K562 (cell line): ENCODE measurements around the gene CYP24A1. TPM values are rescaled to one million over a fixed set of nuclear protein-coding genes. Genes with fewer than 3 reads are reported as not detected.

Experiments
- BRF1 ChIP-seq: IDR thresholded peaks from 3 replicates; pipeline ENCODE4 v1.6.1; 2011; ENCODE audit warnings: borderline replicate concordance, mild to moderate bottlenecking; ENCODE audit not compliant: insufficient read length; ENCODE audit errors: extremely low read depth
- FOXJ2 ChIP-seq: fragments of 200-800 bp; sonication (Bioruptor generic); IDR thresholded peaks from 2 replicates; pipeline ENCODE4 v1.6.1; 2016; ENCODE audit warnings: missing genetic modification characterization, missing compliant biosample characterization
- FOXM1 ChIP-seq, 2 experiments: fragments of 450-650 bp in 1 of 2; sonication (generic) in 1 of 2; formaldehyde crosslinking in 1 of 2; IDR thresholded peaks; 2 replicates each; pipeline versions ENCODE4 v1.6.1 to v1.9.0; 2017 to 2022; ENCODE audit warnings: low read depth in 2 of 2, mild to moderate bottlenecking in 2 of 2, missing genetic modification reagents in 1 of 2, moderate library complexity in 1 of 2
- GABPB1 ChIP-seq: sonication (generic); formaldehyde crosslinking; IDR thresholded peaks from 2 replicates; pipeline ENCODE4 v1.8.0; 2022; ENCODE audit warnings: mild to moderate bottlenecking, missing genetic modification reagents
- HDAC2 ChIP-seq: fragments of 450-650 bp; IDR thresholded peaks from 2 replicates; pipeline ENCODE4 v1.6.1; 2016; ENCODE audit warnings: mild to moderate bottlenecking
- MEIS2 ChIP-seq: fragments of 450-650 bp; IDR thresholded peaks from 2 replicates; pipeline ENCODE4 v1.6.1; 2014; ENCODE audit warnings: mild to moderate bottlenecking; ENCODE audit not compliant: partially characterized antibody
- NR1H2 ChIP-seq: sonication (generic); formaldehyde crosslinking; IDR thresholded peaks from 2 replicates; pipeline ENCODE4 v1.4.0; 2020; ENCODE audit warnings: mild to moderate bottlenecking, missing genetic modification reagents
- PHF8 ChIP-seq: fragments of 200-600 bp; sonication (generic); IDR thresholded peaks from 2 replicates; pipeline ENCODE4 v1.6.1; 2012; ENCODE audit warnings: mixed run types, mild to moderate bottlenecking, inconsistent platforms, low read length, moderate library complexity, borderline replicate concordance
- POLR2B ChIP-seq: fragments of 450-650 bp; IDR thresholded peaks from 2 replicates; pipeline ENCODE4 v1.6.1; 2018; ENCODE audit warnings: low read depth; ENCODE audit not compliant: partially characterized antibody
- RNF2 ChIP-seq: sonication (generic); IDR thresholded peaks from 2 replicates; pipeline ENCODE4 v1.6.1; 2016
- SMARCB1 ChIP-seq: IDR thresholded peaks from 2 replicates; pipeline ENCODE4 v1.6.1; 2011; ENCODE audit warnings: improper control_type of control experiment, low read depth; ENCODE audit not compliant: insufficient read length
- STAG1 ChIP-seq: sonication (generic); formaldehyde crosslinking; IDR thresholded peaks from 2 replicates; pipeline ENCODE4 v1.5.0; 2020; ENCODE audit warnings: missing genetic modification reagents, borderline replicate concordance
- TEAD4 ChIP-seq, 2 experiments: sonication (generic) in 1 of 2; formaldehyde crosslinking in 1 of 2; IDR thresholded peaks; 2 replicates each; pipeline versions ENCODE4 v1.6.1 to v1.8.0; 2012 to 2022; ENCODE audit warnings: borderline replicate concordance in 1 of 2, inconsistent platforms in 1 of 2, low read length in 1 of 2, mild to moderate bottlenecking in 1 of 2, missing genetic modification reagents in 1 of 2
- ZBTB1 ChIP-seq: sonication (generic); formaldehyde crosslinking; IDR thresholded peaks from 2 replicates; pipeline ENCODE4 v1.8.1; 2023; ENCODE audit warnings: missing genetic modification reagents, low read depth, mild to moderate bottlenecking, borderline replicate concordance
- ZKSCAN1 ChIP-seq: fragments of 150-350 bp; IDR thresholded peaks from 2 replicates; pipeline ENCODE4 v1.6.1; 2016; ENCODE audit warnings: low read depth, low read length
- ZNF766 ChIP-seq: fragments of 200-800 bp; sonication (Bioruptor generic); conservative IDR thresholded peaks from 2 replicates; pipeline ENCODE4 v1.6.1; 2016; ENCODE audit warnings: missing genetic modification characterization, missing compliant biosample characterization
- polyA plus RNA-seq, 8 experiments: library from polyadenylated mRNA; depleted of rRNA in 4 of 8; stranded (reverse) in 5 of 8; unstranded in 3 of 8; fragments of >200 nt; fragmentation: Nextera tagmentation in 2 of 8; fragmentation: Illumina TruSeq in 1 of 8; extraction: Ambion mirVana in 2 of 8; extraction: Trizol in 1 of 8; gene quantifications; 2 replicates each; pipeline versions ENCODE4 v1.2.1 to v1.2.3, GENCODE V29; 2011 to 2014; ENCODE audit warnings: inconsistent platforms in 1 of 8, missing spikeins in 1 of 8
- total RNA-seq, 7 experiments: library from RNA; depleted of rRNA in 6 of 7; stranded (reverse); fragments of >200 nt in 6 of 7; fragmentation: Illumina TruSeq in 2 of 7; extraction: Trizol in 2 of 7; gene quantifications; 2 replicates each; pipeline versions ENCODE4 v1.2.1 to v1.2.3, GENCODE V29; 2011 to 2021; ENCODE audit warnings: low replicate concordance in 1 of 7
- TF ChIP-seq, protein P1 (sequence below): fragments of 250-450 bp; sonication (Bioruptor Pico); IDR thresholded peaks from 2 replicates; pipeline ENCODE4 v1.8.0; 2021; ENCODE audit warnings: mild to moderate bottlenecking, moderate library complexity
- TF ChIP-seq, protein P2 (sequence below): fragments of 150-350 bp; IDR thresholded peaks from 2 replicates; pipeline ENCODE4 v1.6.1; 2014; ENCODE audit warnings: low read depth, mild to moderate bottlenecking, low read length, borderline replicate concordance
- TF ChIP-seq, protein P3 (sequence below), 2 experiments: IDR thresholded peaks; 2 replicates each; pipeline ENCODE4 v1.6.1; 2012; ENCODE audit warnings: improper control_type of control experiment in 2 of 2, low read depth in 2 of 2, low read length in 2 of 2, borderline replicate concordance in 1 of 2

CYP24A1 gene
- total and polyA plus RNA-seq, 9 of the 15 experiments (the other 6 are each of a cell fraction or from before 2014, with no cell fraction given) = 0.04 TPM; not detected in 8

DNA sequence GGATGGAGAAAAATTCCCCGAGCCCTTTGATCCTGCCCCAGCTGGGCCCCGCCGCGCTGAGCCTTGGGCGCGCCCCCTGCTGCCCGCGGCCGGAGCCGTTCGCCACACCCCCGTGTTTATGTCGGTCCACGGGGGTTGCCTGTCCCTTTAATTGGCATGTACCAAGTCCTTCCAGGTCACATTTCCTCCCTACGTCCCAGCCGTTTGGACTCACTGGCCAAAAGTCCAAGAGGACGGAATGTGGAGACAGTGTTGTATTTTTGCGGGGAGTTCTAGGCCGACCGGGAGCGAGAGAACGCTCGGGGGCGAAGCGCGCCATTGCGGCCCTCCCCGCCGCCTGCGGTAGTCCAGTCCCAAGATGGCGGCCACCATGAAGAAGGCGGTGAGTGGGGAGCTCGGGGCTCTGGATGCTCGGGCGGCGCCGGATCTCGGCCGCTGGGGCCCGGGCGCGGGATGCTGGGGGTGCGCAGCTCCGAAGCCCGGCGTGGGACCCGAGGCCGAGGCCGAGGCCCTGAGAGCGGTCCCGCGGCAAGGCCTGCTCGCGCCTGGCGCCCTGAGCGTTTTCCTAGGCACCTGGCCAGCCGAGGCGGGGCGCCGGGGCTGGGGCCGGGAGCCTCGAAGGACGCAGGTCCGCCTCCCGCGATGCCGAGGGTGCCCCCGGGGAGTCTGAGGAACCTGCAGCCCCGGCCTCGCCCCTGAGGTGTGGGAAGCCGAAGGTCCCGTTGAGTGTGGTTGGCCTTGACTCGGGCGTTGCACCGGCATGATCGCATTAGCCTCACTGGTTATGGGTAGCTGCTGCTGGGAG is 34.2 kb upstream of the CYP24A1 start, which contains the start of gene PFDN4 (continued):
- TF ChIP-seq, protein P1, sequence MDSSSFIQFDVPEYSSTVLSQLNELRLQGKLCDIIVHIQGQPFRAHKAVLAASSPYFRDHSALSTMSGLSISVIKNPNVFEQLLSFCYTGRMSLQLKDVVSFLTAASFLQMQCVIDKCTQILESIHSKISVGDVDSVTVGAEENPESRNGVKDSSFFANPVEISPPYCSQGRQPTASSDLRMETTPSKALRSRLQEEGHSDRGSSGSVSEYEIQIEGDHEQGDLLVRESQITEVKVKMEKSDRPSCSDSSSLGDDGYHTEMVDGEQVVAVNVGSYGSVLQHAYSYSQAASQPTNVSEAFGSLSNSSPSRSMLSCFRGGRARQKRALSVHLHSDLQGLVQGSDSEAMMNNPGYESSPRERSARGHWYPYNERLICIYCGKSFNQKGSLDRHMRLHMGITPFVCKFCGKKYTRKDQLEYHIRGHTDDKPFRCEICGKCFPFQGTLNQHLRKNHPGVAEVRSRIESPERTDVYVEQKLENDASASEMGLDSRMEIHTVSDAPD (CRISPR knock-in tag) = no peak
- TF ChIP-seq SMARCB1 = no peak
- TF ChIP-seq MEIS2 = no peak
- TF ChIP-seq PHF8 = peak; percentile 74; the same call in 1 of the 2 replicates
- no peak for TF ChIP-seq ZBTB1 (CRISPR knock-in tag)
- no peak for TF ChIP-seq POLR2B
- TF ChIP-seq TEAD4 (IDR thresholded peaks at IDR 0.05; ENCODE audit: low read length) = no peak
- TF ChIP-seq TEAD4 (CRISPR knock-in tag; IDR thresholded peaks at IDR 0.05; ENCODE audit: borderline replicate concordance) = no peak
- TF ChIP-seq ZNF766 = no peak
- peak; percentile 24; the same call in 1 of the 2 replicates for TF ChIP-seq HDAC2
- TF ChIP-seq, protein P2, sequence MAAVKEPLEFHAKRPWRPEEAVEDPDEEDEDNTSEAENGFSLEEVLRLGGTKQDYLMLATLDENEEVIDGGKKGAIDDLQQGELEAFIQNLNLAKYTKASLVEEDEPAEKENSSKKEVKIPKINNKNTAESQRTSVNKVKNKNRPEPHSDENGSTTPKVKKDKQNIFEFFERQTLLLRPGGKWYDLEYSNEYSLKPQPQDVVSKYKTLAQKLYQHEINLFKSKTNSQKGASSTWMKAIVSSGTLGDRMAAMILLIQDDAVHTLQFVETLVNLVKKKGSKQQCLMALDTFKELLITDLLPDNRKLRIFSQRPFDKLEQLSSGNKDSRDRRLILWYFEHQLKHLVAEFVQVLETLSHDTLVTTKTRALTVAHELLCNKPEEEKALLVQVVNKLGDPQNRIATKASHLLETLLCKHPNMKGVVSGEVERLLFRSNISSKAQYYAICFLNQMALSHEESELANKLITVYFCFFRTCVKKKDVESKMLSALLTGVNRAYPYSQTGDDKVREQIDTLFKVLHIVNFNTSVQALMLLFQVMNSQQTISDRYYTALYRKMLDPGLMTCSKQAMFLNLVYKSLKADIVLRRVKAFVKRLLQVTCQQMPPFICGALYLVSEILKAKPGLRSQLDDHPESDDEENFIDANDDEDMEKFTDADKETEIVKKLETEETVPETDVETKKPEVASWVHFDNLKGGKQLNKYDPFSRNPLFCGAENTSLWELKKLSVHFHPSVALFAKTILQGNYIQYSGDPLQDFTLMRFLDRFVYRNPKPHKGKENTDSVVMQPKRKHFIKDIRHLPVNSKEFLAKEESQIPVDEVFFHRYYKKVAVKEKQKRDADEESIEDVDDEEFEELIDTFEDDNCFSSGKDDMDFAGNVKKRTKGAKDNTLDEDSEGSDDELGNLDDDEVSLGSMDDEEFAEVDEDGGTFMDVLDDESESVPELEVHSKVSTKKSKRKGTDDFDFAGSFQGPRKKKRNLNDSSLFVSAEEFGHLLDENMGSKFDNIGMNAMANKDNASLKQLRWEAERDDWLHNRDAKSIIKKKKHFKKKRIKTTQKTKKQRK = no peak
- TF ChIP-seq NR1H2 (CRISPR knock-in tag) = no peak
- TF ChIP-seq FOXJ2 = peak; percentile 81
- TF ChIP-seq ZKSCAN1 = no peak
- 0 out of 2 replicates have a peak, but pooled peaks have one; percentile 26 for TF ChIP-seq STAG1 (CRISPR knock-in tag)
- TF ChIP-seq GABPB1 (CRISPR knock-in tag) = peak; percentile 44; the same call in 1 of the 2 replicates
- TF ChIP-seq FOXM1 (IDR thresholded peaks at IDR 0.05; ENCODE audit: low read depth) = peak; percentile 51; the same call in 1 of the 2 replicates
- no peak for TF ChIP-seq FOXM1 (CRISPR knock-in tag; IDR thresholded peaks at IDR 0.05; ENCODE audit: low read depth)
- no peak for TF ChIP-seq BRF1
- TF ChIP-seq, protein P3, sequence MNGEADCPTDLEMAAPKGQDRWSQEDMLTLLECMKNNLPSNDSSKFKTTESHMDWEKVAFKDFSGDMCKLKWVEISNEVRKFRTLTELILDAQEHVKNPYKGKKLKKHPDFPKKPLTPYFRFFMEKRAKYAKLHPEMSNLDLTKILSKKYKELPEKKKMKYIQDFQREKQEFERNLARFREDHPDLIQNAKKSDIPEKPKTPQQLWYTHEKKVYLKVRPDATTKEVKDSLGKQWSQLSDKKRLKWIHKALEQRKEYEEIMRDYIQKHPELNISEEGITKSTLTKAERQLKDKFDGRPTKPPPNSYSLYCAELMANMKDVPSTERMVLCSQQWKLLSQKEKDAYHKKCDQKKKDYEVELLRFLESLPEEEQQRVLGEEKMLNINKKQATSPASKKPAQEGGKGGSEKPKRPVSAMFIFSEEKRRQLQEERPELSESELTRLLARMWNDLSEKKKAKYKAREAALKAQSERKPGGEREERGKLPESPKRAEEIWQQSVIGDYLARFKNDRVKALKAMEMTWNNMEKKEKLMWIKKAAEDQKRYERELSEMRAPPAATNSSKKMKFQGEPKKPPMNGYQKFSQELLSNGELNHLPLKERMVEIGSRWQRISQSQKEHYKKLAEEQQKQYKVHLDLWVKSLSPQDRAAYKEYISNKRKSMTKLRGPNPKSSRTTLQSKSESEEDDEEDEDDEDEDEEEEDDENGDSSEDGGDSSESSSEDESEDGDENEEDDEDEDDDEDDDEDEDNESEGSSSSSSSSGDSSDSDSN (IDR thresholded peaks at IDR 0.05; ENCODE audit: borderline replicate concordance in 1 of 2, low read depth in 2 of 2, low read length in 2 of 2) = 0 out of 4 replicates have a peak, but pooled peaks have one; percentile 6 to 35
- TF ChIP-seq RNF2 = no peak
